Activated T-helper 1 cell treated with anti-CD3 and anti-CD28 coated beads, Interleukin-12 subunit alpha, Interleukin-12 subunit beta, Interleukin-2, Interleukin-4 antibody, amounts not matched to agents 30 ng/mL and 10 ng/mL and 1 ng/mL, durations not matched to agents 14 hours and 24 hours and 36 hours (primary cell): ENCODE measurements around the gene DDAH1. TPM values are rescaled to one million over a fixed set of nuclear protein-coding genes. Genes with fewer than 3 reads are reported as not detected.
A peak's percentile ranks its signal among the peaks of the same experiment; 100 is the strongest.

Experiments
- DNase-seq: peaks from one replicate; pipeline ENCODE4 v3.0.0; 2021; ENCODE audit warnings: low spot score
- H3K27ac Mint-ChIP-seq: one replicate; pipeline ENCODE4 v1.8.0; 2021; ENCODE audit warnings: mild to moderate bottlenecking, mixed read lengths
- H3K27me3 Mint-ChIP-seq: one replicate; pipeline ENCODE4 v1.8.0; 2022; ENCODE audit warnings: mild to moderate bottlenecking, moderate library complexity, mixed read lengths; ENCODE audit not compliant: insufficient read depth
- H3K36me3 Mint-ChIP-seq: one replicate; pipeline ENCODE4 v1.8.0; 2021; ENCODE audit warnings: low read depth, mixed read lengths
- H3K4me1 Mint-ChIP-seq: one replicate; pipeline ENCODE4 v1.8.0; 2021; ENCODE audit warnings: low read depth, mixed read lengths
- H3K4me3 Mint-ChIP-seq: one replicate; pipeline ENCODE4 v1.8.0; 2021; ENCODE audit warnings: mild to moderate bottlenecking, moderate library complexity, mixed read lengths
- H3K9me3 Mint-ChIP-seq: one replicate; pipeline ENCODE4 v1.8.0; 2021; ENCODE audit warnings: mixed read lengths
- intact Hi-C: fragments of 100-400 bp; cut with micrococcal nuclease; formaldehyde crosslinking; loops from one replicate; pipeline ENCODE4 v1.15.1; 2024
- total RNA-seq: library from RNA; stranded (reverse); gene quantifications from 2 replicates; pipeline ENCODE4 v1.2.3, GENCODE V29; 2022

DDAH1 gene
- total RNA-seq, 1 donor from 2014 or later, result not detected

- Mint-ChIP-seq H3K4me1 (peaks cover 29% of the 10 kb centered on the region), H3K36me3 (no peaks in the 10 kb centered on the region), H3K27me3 (peaks cover 43% of the 10 kb centered on the region), H3K9me3 (no peaks in the 10 kb centered on the region), H3K27ac (no peak overlapping the region), H3K4me3 (no peak overlapping the region)
- no peak for DNase-seq
- intact Hi-C loops, result no loop called here
Measured at GRCh38 chr1:85300140-85300539, 164.8 kb downstream of the DDAH1 start.

GRCh38 chr1:85297855-85298629 lies 166.9 kb downstream of the DDAH1 start:
- peak; percentile 62 for DNase-seq
- Mint-ChIP-seq H3K36me3 (peaks cover 2% of the 10 kb centered on the region), H3K4me1 (peaks cover 34% of the 10 kb centered on the region), H3K27ac (peak overlapping the region; percentile 80), H3K9me3 (no peaks in the 10 kb centered on the region), H3K4me3 (peak overlapping the region; percentile 1), H3K27me3 (peaks cover 47% of the 10 kb centered on the region)
- intact Hi-C loops, result loop anchor here (1.0 to 5.0 kb wide), 11 partner anchors 19 to 1099 kb away; partner anchors contain the start of genes C1orf52, GNG5, MCOLN2 and ODF2L

- Mint-ChIP-seq H3K27ac (peak overlapping the region; percentile 80), H3K4me1 (peaks cover 34% of the 10 kb centered on the region), H3K9me3 (no peaks in the 10 kb centered on the region), H3K27me3 (peaks cover 46% of the 10 kb centered on the region), H3K4me3 (peak overlapping the region; percentile 1), H3K36me3 (peaks cover 2% of the 10 kb centered on the region)
- DNase-seq, result no peak
- intact Hi-C loops, result loop anchor here (5.0 kb wide), 3 partner anchors 300 to 1100 kb away; partner anchors contain the start of genes MCOLN2, ODF2L and ZNHIT6
Measured at GRCh38 chr1:85297538-85297854, 167.5 kb downstream of the DDAH1 start.

- Mint-ChIP-seq H3K4me3 (peak overlapping the region; percentile 35), H3K27ac (peak overlapping the region; percentile 80), H3K4me1 (peaks cover 34% of the 10 kb centered on the region), H3K27me3 (peaks cover 44% of the 10 kb centered on the region), H3K9me3 (no peaks in the 10 kb centered on the region), H3K36me3 (peaks cover 2% of the 10 kb centered on the region)
- intact Hi-C loops, result loop anchor here (5.0 kb wide), 3 partner anchors 300 to 1100 kb away; partner anchors contain the start of genes MCOLN2, ODF2L and ZNHIT6
- no peak for DNase-seq
Measured at GRCh38 chr1:85296980-85297379, 168.0 kb downstream of the DDAH1 start.

- intact Hi-C loops, result loop anchor here (5.0 kb wide), 3 partner anchors 298 to 1102 kb away; partner anchors contain the start of genes MCOLN2, ODF2L and ZNHIT6
- peaks cover 34% of the 10 kb centered on the region for H3K4me1 Mint-ChIP-seq
- DNase-seq, result no peak
- H3K27ac Mint-ChIP-seq, result no peak overlapping the region
- no peak overlapping the region for H3K4me3 Mint-ChIP-seq
- H3K27me3 Mint-ChIP-seq, result peaks cover 42% of the 10 kb centered on the region
- no peaks in the 10 kb centered on the region for H3K9me3 Mint-ChIP-seq
- H3K36me3 Mint-ChIP-seq, result peaks cover 2% of the 10 kb centered on the region
Measured at GRCh38 chr1:85295654-85296053, 169.3 kb downstream of the DDAH1 start.

- Mint-ChIP-seq H3K27me3 (peaks cover 43% of the 10 kb centered on the region), H3K4me3 (no peak overlapping the region), H3K9me3 (no peaks in the 10 kb centered on the region), H3K4me1 (peaks cover 34% of the 10 kb centered on the region), H3K27ac (no peak overlapping the region), H3K36me3 (peaks cover 2% of the 10 kb centered on the region)
- intact Hi-C loops, result loop anchor here (5.0 kb wide), 3 partner anchors 298 to 1102 kb away; partner anchors contain the start of genes MCOLN2, ODF2L and ZNHIT6
- no peak for DNase-seq
Measured at GRCh38 chr1:85295006-85295431, 169.9 kb downstream of the DDAH1 start.

GRCh38 chr1:85290826-85291225 lies 174.1 kb downstream of the DDAH1 start:
- H3K27ac Mint-ChIP-seq, result no peak overlapping the region
- DNase-seq, result no peak
- intact Hi-C loops, result no loop called here
- peaks cover 12% of the 10 kb centered on the region for H3K4me1 Mint-ChIP-seq
- peaks cover 47% of the 10 kb centered on the region for H3K27me3 Mint-ChIP-seq
- no peaks in the 10 kb centered on the region for H3K9me3 Mint-ChIP-seq
- H3K4me3 Mint-ChIP-seq, result no peak overlapping the region
- peaks cover 2% of the 10 kb centered on the region for H3K36me3 Mint-ChIP-seq

- peaks cover under 1% of the 10 kb centered on the region for H3K36me3 Mint-ChIP-seq
- no peak overlapping the region for H3K27ac Mint-ChIP-seq
- H3K4me3 Mint-ChIP-seq, result no peak overlapping the region
- peaks cover 50% of the 10 kb centered on the region for H3K27me3 Mint-ChIP-seq
- DNase-seq, result no peak
- no peaks in the 10 kb centered on the region for H3K9me3 Mint-ChIP-seq
- H3K4me1 Mint-ChIP-seq, result peaks cover 9% of the 10 kb centered on the region
- intact Hi-C loops, result no loop called here
Measured at GRCh38 chr1:85289848-85290335, 175.1 kb downstream of the DDAH1 start.

DNA sequence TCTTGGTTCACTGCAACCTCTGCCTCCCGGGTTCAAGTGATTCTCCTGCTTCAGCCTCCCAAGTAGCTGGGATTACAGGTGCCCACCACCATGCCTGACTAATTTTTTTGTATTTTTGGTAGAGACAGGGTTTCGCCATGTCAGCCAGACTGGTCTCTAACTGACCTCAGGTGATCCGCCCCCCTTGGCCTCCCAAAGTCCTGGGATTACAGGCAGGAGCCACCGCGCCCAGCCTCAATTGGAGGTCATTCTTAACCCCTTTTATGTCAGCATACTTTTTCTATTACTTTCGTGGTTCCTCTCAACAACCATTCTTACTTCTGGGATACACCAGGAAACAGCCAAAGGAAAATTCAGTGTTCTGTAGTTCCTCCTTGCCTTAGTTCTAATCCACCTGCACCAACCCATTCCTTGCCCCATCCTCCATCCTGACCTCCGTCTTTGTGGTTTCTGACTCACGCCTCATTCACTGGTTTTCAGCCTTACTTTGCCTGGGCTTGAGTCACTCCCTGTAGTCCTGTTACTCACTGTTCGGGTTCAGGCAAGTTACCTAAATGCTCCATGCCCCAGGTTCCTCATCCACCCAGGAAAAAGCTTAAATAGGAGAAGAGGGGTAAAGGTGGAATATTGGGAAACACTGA lies 175.6 kb downstream of the DDAH1 start:
- H3K9me3 Mint-ChIP-seq, result no peaks in the 10 kb centered on the region
- H3K27me3 Mint-ChIP-seq, result peaks cover 46% of the 10 kb centered on the region
- no peak for DNase-seq
- H3K4me3 Mint-ChIP-seq, result no peak overlapping the region
- intact Hi-C loops, result no loop called here
- no peak overlapping the region for H3K27ac Mint-ChIP-seq
- peaks cover 6% of the 10 kb centered on the region for H3K4me1 Mint-ChIP-seq
- H3K36me3 Mint-ChIP-seq, result no peaks in the 10 kb centered on the region

- H3K4me3 Mint-ChIP-seq, result no peak overlapping the region
- peaks cover 17% of the 10 kb centered on the region for H3K4me1 Mint-ChIP-seq
- no peaks in the 10 kb centered on the region for H3K36me3 Mint-ChIP-seq
- DNase-seq, result no peak
- intact Hi-C loops, result no loop called here
- peaks cover 34% of the 10 kb centered on the region for H3K27me3 Mint-ChIP-seq
- H3K9me3 Mint-ChIP-seq, result no peaks in the 10 kb centered on the region
- H3K27ac Mint-ChIP-seq, result no peak overlapping the region
Measured at GRCh38 chr1:85284202-85284601, 180.8 kb downstream of the DDAH1 start.

- H3K4me3 Mint-ChIP-seq, result no peak overlapping the region
- no peaks in the 10 kb centered on the region for H3K9me3 Mint-ChIP-seq
- no peak overlapping the region for H3K27ac Mint-ChIP-seq
- DNase-seq, result no peak
- intact Hi-C loops, result no loop called here
- no peaks in the 10 kb centered on the region for H3K36me3 Mint-ChIP-seq
- H3K4me1 Mint-ChIP-seq, result peaks cover 22% of the 10 kb centered on the region
- H3K27me3 Mint-ChIP-seq, result peaks cover 34% of the 10 kb centered on the region
Measured at GRCh38 chr1:85283475-85284199, 181.3 kb downstream of the DDAH1 start.

DNA sequence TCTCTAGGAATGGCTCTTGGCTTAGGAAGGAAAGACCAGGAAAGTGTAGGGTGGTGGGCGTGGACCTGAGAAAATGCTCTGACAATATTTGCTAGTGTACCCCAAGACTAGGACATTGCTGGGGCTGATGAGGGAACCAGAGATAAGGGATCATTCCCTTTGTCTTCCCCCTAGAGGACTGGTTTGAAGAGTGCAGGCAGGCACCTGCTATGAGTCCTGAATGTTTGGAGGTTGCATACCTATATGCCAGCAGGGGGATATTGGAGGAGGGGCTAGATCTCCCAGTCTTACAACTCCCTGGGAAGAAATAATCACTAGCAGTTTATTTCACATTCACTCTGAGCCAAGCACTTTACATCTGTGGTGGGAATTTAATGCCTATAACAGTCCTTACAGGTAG lies 182.5 kb downstream of the DDAH1 start:
- H3K27me3 Mint-ChIP-seq, result peaks cover 30% of the 10 kb centered on the region
- intact Hi-C loops, result no loop called here
- DNase-seq, result no peak
- H3K27ac Mint-ChIP-seq, result no peak overlapping the region
- peaks cover 29% of the 10 kb centered on the region for H3K4me1 Mint-ChIP-seq
- H3K36me3 Mint-ChIP-seq, result no peaks in the 10 kb centered on the region
- no peaks in the 10 kb centered on the region for H3K9me3 Mint-ChIP-seq
- no peak overlapping the region for H3K4me3 Mint-ChIP-seq
